Measurements from ENCODE around the gene TUBA4A. TPM values are rescaled to one million over a fixed set of nuclear protein-coding genes. Genes with fewer than 3 reads are reported as not detected.

Gene TUBA4A
- total RNA-seq, 2 donors from 2014 or later: 43.5 to 51.2 TPM

GRCh38 chr2:219298759-219299371, 45.1 kb upstream of the TUBA4A start:
- Histone ChIP-seq H3K36me3 (no peaks in the 10 kb centered on the region), H3K9me3 (no peaks in the 10 kb centered on the region), H3K4me3 (no peak overlapping the region), H3K27ac (no peak overlapping the region), H3K4me1 (replicated peaks) (no peaks in the 10 kb centered on the region), H3K27me3 (replicated peaks; ENCODE audit: insufficient read depth) (peaks cover 2% of the 10 kb centered on the region)
- intact Hi-C loops (cut with DNase I): loop anchor here (10.0 kb wide), 2 partner anchors 84 to 236 kb away; partner anchors contain the start of gene ABCB6
- WGBS: 21% methylated on average over 15 of the region's 15 CpGs
- peak; percentile 85 for DNase-seq (ENCODE audit: low spot score)
- peak; percentile 98 to 99 (median 99) for TF ChIP-seq CTCF (IDR thresholded peaks at IDR 0.05)
- TF ChIP-seq POLR2A (IDR thresholded peaks at IDR 0.05): no peak
- peak; percentile 80 for TF ChIP-seq POLR2AphosphoS5 (IDR thresholded peaks at IDR 0.05)

GRCh38 chr2:219297766-219298456, 44.2 kb upstream of the TUBA4A start:
- TF ChIP-seq POLR2AphosphoS5 (IDR thresholded peaks at IDR 0.05) (no peak), POLR2A (IDR thresholded peaks at IDR 0.05) (no peak), CTCF (IDR thresholded peaks at IDR 0.05) (no peak)
- Histone ChIP-seq H3K27ac (no peak overlapping the region), H3K9me3 (no peaks in the 10 kb centered on the region), H3K4me1 (replicated peaks) (no peaks in the 10 kb centered on the region), H3K4me3 (no peak overlapping the region), H3K36me3 (no peaks in the 10 kb centered on the region), H3K27me3 (replicated peaks; ENCODE audit: insufficient read depth) (peaks cover 2% of the 10 kb centered on the region)
- 83% methylated on average over 14 of the region's 14 CpGs for WGBS
- no peak for DNase-seq (ENCODE audit: low spot score)
- intact Hi-C loops (cut with DNase I): loop anchor here (10.0 kb wide), 2 partner anchors 83 to 237 kb away; partner anchors contain the start of gene ABCB6

- intact Hi-C loops (cut with DNase I): loop anchor here (10.0 kb wide), 2 partner anchors 82 to 238 kb away; partner anchors contain the start of gene ABCB6
- TF ChIP-seq POLR2A (IDR thresholded peaks at IDR 0.05) (no peak), POLR2AphosphoS5 (IDR thresholded peaks at IDR 0.05) (no peak), CTCF (IDR thresholded peaks at IDR 0.05) (no peak)
- 86% methylated on average over 21 of the region's 25 CpGs for WGBS
- no peaks in the 10 kb centered on the region for H3K4me1 ChIP-seq (replicated peaks)
- no peaks in the 10 kb centered on the region for H3K27me3 ChIP-seq (replicated peaks; ENCODE audit: insufficient read depth)
- DNase-seq (ENCODE audit: low spot score): no peak
- H3K4me3 ChIP-seq: no peak overlapping the region
- no peaks in the 10 kb centered on the region for H3K36me3 ChIP-seq
- H3K27ac ChIP-seq: no peak overlapping the region
- H3K9me3 ChIP-seq: no peaks in the 10 kb centered on the region
Observed at GRCh38 chr2:219296631-219297391, 43.1 kb upstream of the TUBA4A start.

GRCh38 chr2:219296142-219296541, 42.4 kb upstream of the TUBA4A start:
- Histone ChIP-seq H3K9me3 (no peaks in the 10 kb centered on the region), H3K27me3 (replicated peaks; ENCODE audit: insufficient read depth) (no peaks in the 10 kb centered on the region), H3K27ac (no peak overlapping the region), H3K36me3 (no peaks in the 10 kb centered on the region), H3K4me1 (replicated peaks) (no peaks in the 10 kb centered on the region), H3K4me3 (no peak overlapping the region)
- 90% methylated on average over 14 of the region's 14 CpGs for WGBS
- intact Hi-C loops (cut with DNase I): loop anchor here (10.0 kb wide), 2 partner anchors 81 to 239 kb away; partner anchors contain the start of gene ABCB6
- DNase-seq (ENCODE audit: low spot score): no peak
- TF ChIP-seq CTCF (IDR thresholded peaks at IDR 0.05) (no peak), POLR2A (IDR thresholded peaks at IDR 0.05) (no peak), POLR2AphosphoS5 (IDR thresholded peaks at IDR 0.05) (no peak)
